Measurements from ENCODE around the gene TOR2A.

- TF ChIP-seq POLR2A (IDR thresholded peaks at IDR 0.05; ENCODE audit: low read length) (no peak), GATA1 (IDR thresholded peaks at IDR 0.05; ENCODE audit: low read depth, low read length) (no peak)
Measured at GRCh38 chr9:127756233-127756632, 21.1 kb upstream of the TOR2A start.
